Vagina (tissue), 2 donors: ENCODE results near the gene SIK3. TPM values are rescaled to one million over a fixed set of nuclear protein-coding genes. Genes with fewer than 3 reads are reported as not detected.

Experiments
- DNase-seq, 2 donors: peaks; one replicate each; pipeline ENCODE4 v3.0.0-alpha.2; 2017; ENCODE audit errors: extremely low spot score in 2 of 2
- H3K27ac ChIP-seq: fragments of 200-600 bp; sonication (generic); one replicate; pipeline ENCODE4 v1.5.1; 2019
- H3K27me3 ChIP-seq: fragments of 200-600 bp; sonication (generic); one replicate; pipeline ENCODE4 v1.5.1; 2019
- H3K36me3 ChIP-seq, 2 donors: fragments of 200-600 bp; sonication (generic); one replicate each; pipeline ENCODE4 v1.5.1; 2017 to 2019
- H3K4me1 ChIP-seq: fragments of 200-600 bp; sonication (generic); one replicate; pipeline ENCODE4 v1.5.1; 2019
- H3K4me3 ChIP-seq, 2 donors: fragments of 200-600 bp; sonication (generic); 1 replicate in 1 of 2; 2 replicates in 1 of 2; pipeline ENCODE4 v1.5.1; 2016 to 2019
- H3K9me3 ChIP-seq: fragments of 200-600 bp; sonication (generic); one replicate; pipeline ENCODE4 v1.5.1; 2019
- CTCF ChIP-seq, 3 experiments: fragments of 450-650 bp in 2 of 3; fragments of 200-600 bp in 1 of 3; sonication (generic) in 1 of 3; IDR thresholded peaks; one replicate each; pipeline ENCODE4 v1.5.1; 2017 to 2019; ENCODE audit warnings: antibody characterized with exemption in 3 of 3, mild to moderate bottlenecking in 2 of 3, moderate library complexity in 2 of 3
- POLR2A ChIP-seq, 2 donors: fragments of 450-650 bp; IDR thresholded peaks; one replicate each; pipeline ENCODE4 v1.6.1; 2017; ENCODE audit warnings: antibody characterized with exemption in 2 of 2, mild to moderate bottlenecking in 2 of 2, moderate library complexity in 2 of 2
- POLR2AphosphoS5 ChIP-seq, 2 donors: sonication (generic); formaldehyde crosslinking; IDR thresholded peaks; one replicate each; pipeline ENCODE4 v1.9.0; 2017; ENCODE audit warnings: antibody characterized with exemption in 2 of 2, mild to moderate bottlenecking in 2 of 2, low read depth in 1 of 2; ENCODE audit not compliant: insufficient read depth in 1 of 2
- intact Hi-C: fragments of 100-400 bp; cut with DNase I; formaldehyde crosslinking; loops from one replicate; pipeline ENCODE4 v1.15.1; 2023
- total RNA-seq: library from RNA; depleted of rRNA; stranded (reverse); fragments of >200 nt; gene quantifications from one replicate; pipeline ENCODE4 v1.2.3, GENCODE V29; 2016

SIK3 gene
- total RNA-seq, 1 donor from 2014 or later: 39.0 TPM

- Histone ChIP-seq H3K4me3 (no peak overlapping the region), H3K9me3 (no peaks in the 10 kb centered on the region), H3K36me3 (peaks cover 0 to 4% of the 10 kb centered on the region in 2 donors), H3K27ac (no peak overlapping the region), H3K4me1 (peaks cover 35% of the 10 kb centered on the region), H3K27me3 (no peaks in the 10 kb centered on the region)
- TF ChIP-seq POLR2AphosphoS5 (IDR thresholded peaks at IDR 0.05; ENCODE audit: insufficient read depth in 1 of 2, low read depth in 1 of 2) (no peak), POLR2A (IDR thresholded peaks at IDR 0.05) (no peak), CTCF (IDR thresholded peaks at IDR 0.05) (no peak)
- intact Hi-C loops: no loop called here
- DNase-seq: no peak
Measured at GRCh38 chr11:116927163-116927974, 170.9 kb downstream of the SIK3 start.

- Histone ChIP-seq H3K9me3 (no peaks in the 10 kb centered on the region), H3K4me1 (peaks cover 13% of the 10 kb centered on the region), H3K36me3 (peaks cover 0 to 4% of the 10 kb centered on the region in 2 donors), H3K27me3 (no peaks in the 10 kb centered on the region), H3K4me3 (no peak overlapping the region), H3K27ac (no peak overlapping the region)
- intact Hi-C loops: no loop called here
- DNase-seq: no peak
- TF ChIP-seq POLR2A (IDR thresholded peaks at IDR 0.05) (no peak), POLR2AphosphoS5 (IDR thresholded peaks at IDR 0.05; ENCODE audit: insufficient read depth in 1 of 2, low read depth in 1 of 2) (no peak)
Measured at GRCh38 chr11:116925050-116925449, 173.2 kb downstream of the SIK3 start.

GRCh38 chr11:116918925-116919655 is 179.1 kb downstream of the SIK3 start:
- Histone ChIP-seq H3K4me1 (no peaks in the 10 kb centered on the region), H3K27ac (no peak overlapping the region), H3K36me3 (no peaks in the 10 kb centered on the region), H3K9me3 (no peaks in the 10 kb centered on the region), H3K27me3 (no peaks in the 10 kb centered on the region), H3K4me3 (no peak overlapping the region)
- intact Hi-C loops: no loop called here
- no peak for DNase-seq
- TF ChIP-seq POLR2A (IDR thresholded peaks at IDR 0.05) (no peak), POLR2AphosphoS5 (IDR thresholded peaks at IDR 0.05; ENCODE audit: insufficient read depth in 1 of 2, low read depth in 1 of 2) (no peak), CTCF (IDR thresholded peaks at IDR 0.05) (no peak)

- Histone ChIP-seq H3K36me3 (no peaks in the 10 kb centered on the region), H3K4me1 (peaks cover 3% of the 10 kb centered on the region), H3K9me3 (no peaks in the 10 kb centered on the region), H3K27me3 (no peaks in the 10 kb centered on the region), H3K4me3 (no peak overlapping the region), H3K27ac (no peak overlapping the region)
- TF ChIP-seq POLR2A (IDR thresholded peaks at IDR 0.05) (no peak), CTCF (IDR thresholded peaks at IDR 0.05) (no peak), POLR2AphosphoS5 (IDR thresholded peaks at IDR 0.05; ENCODE audit: insufficient read depth in 1 of 2, low read depth in 1 of 2) (no peak)
- DNase-seq: no peak
- intact Hi-C loops: no loop called here
Measured at GRCh38 chr11:116917632-116918031, 180.6 kb downstream of the SIK3 start.

- intact Hi-C loops: no loop called here
Measured at GRCh38 chr11:116916886-116917285, 181.3 kb downstream of the SIK3 start.

More at GRCh38 chr11:116916886-116917285, 181.3 kb downstream of the SIK3 start:
- Histone ChIP-seq H3K36me3 (no peaks in the 10 kb centered on the region), H3K9me3 (no peaks in the 10 kb centered on the region), H3K4me3 (no peak overlapping the region), H3K4me1 (peaks cover 10% of the 10 kb centered on the region), H3K27me3 (no peaks in the 10 kb centered on the region), H3K27ac (no peak overlapping the region)
- TF ChIP-seq POLR2AphosphoS5 (IDR thresholded peaks at IDR 0.05; ENCODE audit: insufficient read depth in 1 of 2, low read depth in 1 of 2) (no peak), CTCF (IDR thresholded peaks at IDR 0.05) (no peak), POLR2A (IDR thresholded peaks at IDR 0.05) (no peak)
- no peak for DNase-seq
